Upper lobe of left lung (tissue), 6 donors: Measurements from ENCODE around the gene NTNG2. TPM values are rescaled to one million over a fixed set of nuclear protein-coding genes. Genes with fewer than 3 reads are reported as not detected.

Experiments used
- ATAC-seq, 2 donors: fragments of 200-7000 bp; cut with Tn5 transposase; one replicate each; pipeline ENCODE4 v1.9.1; 2022; ENCODE audit warnings: mild to moderate bottlenecking in 2 of 2, moderate library complexity in 2 of 2; ENCODE audit not compliant: low FRiP score in 2 of 2
- DNase-seq, 2 donors: peaks; one replicate each; pipeline ENCODE4 v3.0.0-alpha.2; 2019 to 2020
- H3K27ac ChIP-seq, 4 donors: fragments of 200-600 bp; sonication (generic); one replicate each; pipeline ENCODE4 v1.5.1; 2016 to 2019
- H3K27me3 ChIP-seq, 4 donors: fragments of 200-600 bp; sonication (generic); one replicate each; pipeline ENCODE4 v1.5.1; 2017 to 2019
- H3K36me3 ChIP-seq, 4 donors: fragments of 200-600 bp; sonication (generic); one replicate each; pipeline ENCODE4 v1.5.1; 2016 to 2019
- H3K4me1 ChIP-seq, 4 donors: fragments of 200-600 bp; sonication (generic); one replicate each; pipeline ENCODE4 v1.5.1; 2018 to 2019
- H3K4me3 ChIP-seq, 4 donors: fragments of 200-600 bp; sonication (generic); one replicate each; pipeline ENCODE4 v1.5.1; 2017 to 2019; ENCODE audit warnings: mild to moderate bottlenecking in 2 of 4, moderate library complexity in 1 of 4
- H3K9me3 ChIP-seq, 4 donors: fragments of 200-600 bp; sonication (generic); one replicate each; pipeline ENCODE4 v1.5.1; 2018 to 2019
- CTCF ChIP-seq, 6 experiments: fragments of 450-650 bp in 4 of 6; fragments of 200-600 bp in 2 of 6; sonication (generic) in 2 of 6; IDR thresholded peaks; one replicate each; pipeline ENCODE4 v1.5.1; 2016 to 2019; ENCODE audit warnings: antibody characterized with exemption in 6 of 6
- EP300 ChIP-seq, 4 donors: sonication (generic); formaldehyde crosslinking; IDR thresholded peaks; one replicate each; pipeline ENCODE4 v1.5.1; 2017; ENCODE audit warnings: antibody characterized with exemption in 4 of 4, control low read depth in 2 of 4
- POLR2A ChIP-seq, 4 donors: fragments of 450-650 bp; IDR thresholded peaks; one replicate each; pipeline ENCODE4 v1.5.1; 2016 to 2017; ENCODE audit warnings: antibody characterized with exemption in 4 of 4, mild to moderate bottlenecking in 2 of 4
- POLR2AphosphoS5 ChIP-seq, 2 donors: sonication (generic); formaldehyde crosslinking; IDR thresholded peaks; one replicate each; pipeline ENCODE4 v1.5.1; 2017; ENCODE audit warnings: antibody characterized with exemption in 2 of 2
- WGBS, 2 donors: methylation state at CpG; one replicate each; pipeline ENCODE4 v1.1.5; 2017 to 2018; 5-methylcytosine and 5-hydroxymethylcytosine counted together
- total RNA-seq, 6 donors: library from RNA; depleted of rRNA in 4 of 6; stranded (reverse); fragments of >200 nt in 4 of 6; gene quantifications; one replicate each; pipeline versions ENCODE4 v1.1.0 to v1.2.1, GENCODE V29; 2016 to 2021
- donor health status: DM: no; HTN: no; CAD: no; lungs with moderate emphysema.
- donor health status: DM: no; HTN: yes; CAD: no; lungs with severe emphysema.

The NTNG2 gene
- total RNA-seq, 6 donors from 2014 or later, result 2.1 to 8.2 (median 4.3) TPM

GRCh38 chr9:132243156-132244074 lies 81.6 kb downstream of the NTNG2 start:
- Histone ChIP-seq H3K27me3 (no peaks in the 10 kb centered on the region), H3K36me3 (no peaks in the 10 kb centered on the region), H3K4me3 (peak overlapping the region in 1 of 4 donors; percentile 92), H3K9me3 (no peaks in the 10 kb centered on the region), H3K27ac (peak overlapping the region in 2 of 4 donors; percentile 32 to 49), H3K4me1 (peaks cover 16 to 22% (median 19%) of the 10 kb centered on the region in 4 donors)
- DNase-seq (no peak), ATAC-seq (no peak)
- 91 to 93% methylated on average over 14 to 19 of the region's 19 CpGs for whole genome bisulfite sequencing, 2 donors
- TF ChIP-seq POLR2AphosphoS5 (IDR thresholded peaks at IDR 0.05), result peak in 1 of 2 donors; percentile 21
- TF ChIP-seq EP300 (IDR thresholded peaks at IDR 0.05), result no peak
- no peak for TF ChIP-seq POLR2A (IDR thresholded peaks at IDR 0.05)
- TF ChIP-seq CTCF (IDR thresholded peaks at IDR 0.05), result no peak

GRCh38 chr9:132244582-132245455 lies 83.0 kb downstream of the NTNG2 start:
- Histone ChIP-seq H3K36me3 (no peaks in the 10 kb centered on the region), H3K4me3 (no peak overlapping the region), H3K27ac (peak overlapping the region in 3 of 4 donors; percentile 28 to 49 (median 32)), H3K9me3 (no peaks in the 10 kb centered on the region), H3K27me3 (no peaks in the 10 kb centered on the region), H3K4me1 (peaks cover 16 to 22% (median 19%) of the 10 kb centered on the region in 4 donors)
- no peak for ATAC-seq
- WGBS, 2 donors, result 72 to 77% methylated on average over 6 to 19 of the region's 19 CpGs
- TF ChIP-seq CTCF (IDR thresholded peaks at IDR 0.05), result no peak
- no peak for TF ChIP-seq POLR2A (IDR thresholded peaks at IDR 0.05)
- no peak for TF ChIP-seq POLR2AphosphoS5 (IDR thresholded peaks at IDR 0.05)
- no peak for TF ChIP-seq EP300 (IDR thresholded peaks at IDR 0.05)
- no peak for DNase-seq

GRCh38 chr9:132245465-132245864 lies 83.6 kb downstream of the NTNG2 start:
- ATAC-seq (no peak), DNase-seq (no peak)
- peaks cover 10 to 19% (median 17%) of the 10 kb centered on the region in 4 donors for H3K4me1 ChIP-seq
- TF ChIP-seq POLR2A (IDR thresholded peaks at IDR 0.05) (no peak), POLR2AphosphoS5 (IDR thresholded peaks at IDR 0.05) (no peak), CTCF (IDR thresholded peaks at IDR 0.05) (no peak), EP300 (IDR thresholded peaks at IDR 0.05) (no peak)
- no peaks in the 10 kb centered on the region for H3K36me3 ChIP-seq
- H3K27ac ChIP-seq, result no peak overlapping the region
- H3K9me3 ChIP-seq, result no peaks in the 10 kb centered on the region
- H3K27me3 ChIP-seq, result no peaks in the 10 kb centered on the region
- WGBS, 2 donors, result 86 to 94% methylated on average over 9 of the region's 9 CpGs
- no peak overlapping the region for H3K4me3 ChIP-seq

- Histone ChIP-seq H3K36me3 (no peaks in the 10 kb centered on the region), H3K27ac (no peak overlapping the region), H3K4me1 (peaks cover 0 to 4% (median under 1%) of the 10 kb centered on the region in 4 donors), H3K9me3 (peaks cover 0 to 8% (median 0%) of the 10 kb centered on the region in 4 donors), H3K4me3 (no peak overlapping the region), H3K27me3 (no peaks in the 10 kb centered on the region)
- no peak for TF ChIP-seq POLR2A (IDR thresholded peaks at IDR 0.05)
- no peak for TF ChIP-seq CTCF (IDR thresholded peaks at IDR 0.05)
- no peak for TF ChIP-seq EP300 (IDR thresholded peaks at IDR 0.05)
- no peak for TF ChIP-seq POLR2AphosphoS5 (IDR thresholded peaks at IDR 0.05)
- ATAC-seq, result no peak
- 51 to 78% methylated on average over 8 of the region's 8 CpGs for WGBS, 2 donors
- DNase-seq, result no peak
Measured at GRCh38 chr9:132247942-132248341, 86.1 kb downstream of the NTNG2 start.
